ENCODE data around the gene COL5A1. TPM values are rescaled to one million over a fixed set of nuclear protein-coding genes. Genes with fewer than 3 reads are reported as not detected.

COL5A1 gene
- total RNA-seq, 8 experiments from 2014 or later, result 1.9 to 141 (median 3.6) TPM

DNA sequence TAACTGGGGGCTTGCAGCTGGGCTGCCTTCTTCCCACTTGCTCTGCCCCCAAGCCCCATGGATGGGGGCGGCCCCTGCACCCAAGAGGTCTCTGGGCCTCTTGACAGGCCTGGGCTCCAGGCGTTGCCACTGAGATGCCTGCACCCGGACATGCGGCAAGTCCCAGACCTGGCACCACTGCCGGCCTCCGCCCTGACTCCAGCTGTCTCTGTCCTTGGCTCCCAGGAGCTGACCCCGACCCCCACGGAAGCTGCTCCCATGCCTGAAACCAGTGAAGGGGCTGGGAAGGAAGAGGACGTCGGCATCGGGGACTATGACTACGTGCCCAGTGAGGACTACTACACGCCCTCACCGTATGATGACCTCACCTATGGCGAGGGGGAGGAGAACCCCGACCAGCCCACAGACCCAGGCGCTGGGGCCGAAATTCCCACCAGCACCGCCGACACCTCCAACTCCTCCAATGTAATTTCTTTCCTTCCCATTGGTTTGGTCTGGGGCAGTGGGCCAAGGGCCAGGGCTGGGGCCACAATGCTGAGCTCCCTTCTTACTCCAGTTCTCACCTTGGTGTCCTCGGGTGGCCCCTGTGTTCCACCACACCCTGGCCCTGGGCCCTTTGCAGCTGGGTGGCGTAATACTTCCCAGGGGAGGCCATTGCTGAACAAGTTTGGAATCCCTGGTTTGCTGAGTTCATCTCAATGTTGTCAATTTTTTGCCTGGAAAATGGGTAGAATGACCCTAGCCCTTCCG, 88.6 kb downstream of the COL5A1 start:
- in situ Hi-C loops (cut with MboI; ENCODE audit: low pct_unique_long_range_greater_than_20kb in 2 of 9, low sequenced_read_pairs in 9 of 9, unreplicated experiment in 9 of 9), result loop anchor here in 2 of 9 experiments (25.0 kb wide), 1 partner anchor 268 kb away; no protein-coding TSS in a partner anchor
- WGBS, 10 experiments, result 19 to 87% (median 59%) methylated on average over 3 to 8 of the region's 23 CpGs; no CpG with 5 or more reads in 6 of the 10 experiments

DNA sequence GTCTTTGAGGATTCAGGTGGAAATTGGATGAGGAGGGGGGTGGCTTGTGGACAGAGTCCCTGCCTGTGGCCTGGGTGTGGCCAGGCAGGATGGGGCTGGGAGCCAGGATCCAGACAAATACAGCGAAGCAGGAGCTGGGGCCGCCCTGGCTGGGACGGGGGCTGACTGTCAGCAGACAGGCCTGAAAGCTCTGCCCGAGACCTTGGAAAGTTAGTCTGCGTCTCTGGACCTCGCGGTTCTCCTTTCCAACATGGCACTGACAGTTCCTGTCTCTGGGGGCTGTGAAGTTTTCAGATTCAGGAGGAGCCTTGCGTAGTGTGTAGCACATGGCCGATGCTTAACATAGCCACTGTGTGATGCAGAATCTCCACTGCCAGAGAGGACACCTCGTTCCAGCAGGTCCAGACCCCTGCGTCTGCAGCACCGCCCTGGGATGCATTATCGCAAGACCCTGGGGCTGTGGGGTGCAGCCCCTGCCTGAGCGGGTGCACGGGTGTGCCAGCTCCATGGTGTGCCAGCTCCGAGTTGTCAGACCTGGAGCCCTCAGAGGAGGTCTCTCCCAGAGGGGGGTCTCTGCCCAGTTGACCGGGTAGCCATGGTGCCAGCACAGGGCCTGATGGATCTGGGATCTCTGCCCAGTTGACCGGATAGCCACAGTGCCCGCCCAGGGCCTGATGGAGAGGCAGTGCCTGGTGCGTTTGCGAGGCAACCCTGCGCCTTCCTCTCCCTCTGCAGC, 89.3 kb downstream of the COL5A1 start:
- Histone ChIP-seq H3K4me1 (replicated peaks in 1 of 2) (peaks cover 7 to 13% of the 10 kb centered on the region in 2 donors), H3K4me3 (no peak overlapping the region), H3K27ac (no peak overlapping the region)
- WGBS, 10 experiments, result 100% methylated on average over 2 of the region's 22 CpGs; no CpG with 5 or more reads in 9 of the 10 experiments
- in situ Hi-C loops (cut with MboI; ENCODE audit: low pct_unique_long_range_greater_than_20kb in 2 of 9, low sequenced_read_pairs in 9 of 9, unreplicated experiment in 9 of 9), result loop anchor here in 2 of 9 experiments (25.0 kb wide), 1 partner anchor 269 kb away; no protein-coding TSS in a partner anchor
- no peak for ATAC-seq (replicated peaks in 6 of 8)

More for the DNA sequence above, 88.6 kb downstream of the COL5A1 start:
- Histone ChIP-seq H3K27ac (no peak overlapping the region), H3K4me1 (replicated peaks in 1 of 2) (peaks cover 0 to 7% of the 10 kb centered on the region in 2 donors), H3K4me3 (no peak overlapping the region)
- peak in 1 of 8 experiments; percentile 16 for ATAC-seq (replicated peaks in 6 of 8)

DNA sequence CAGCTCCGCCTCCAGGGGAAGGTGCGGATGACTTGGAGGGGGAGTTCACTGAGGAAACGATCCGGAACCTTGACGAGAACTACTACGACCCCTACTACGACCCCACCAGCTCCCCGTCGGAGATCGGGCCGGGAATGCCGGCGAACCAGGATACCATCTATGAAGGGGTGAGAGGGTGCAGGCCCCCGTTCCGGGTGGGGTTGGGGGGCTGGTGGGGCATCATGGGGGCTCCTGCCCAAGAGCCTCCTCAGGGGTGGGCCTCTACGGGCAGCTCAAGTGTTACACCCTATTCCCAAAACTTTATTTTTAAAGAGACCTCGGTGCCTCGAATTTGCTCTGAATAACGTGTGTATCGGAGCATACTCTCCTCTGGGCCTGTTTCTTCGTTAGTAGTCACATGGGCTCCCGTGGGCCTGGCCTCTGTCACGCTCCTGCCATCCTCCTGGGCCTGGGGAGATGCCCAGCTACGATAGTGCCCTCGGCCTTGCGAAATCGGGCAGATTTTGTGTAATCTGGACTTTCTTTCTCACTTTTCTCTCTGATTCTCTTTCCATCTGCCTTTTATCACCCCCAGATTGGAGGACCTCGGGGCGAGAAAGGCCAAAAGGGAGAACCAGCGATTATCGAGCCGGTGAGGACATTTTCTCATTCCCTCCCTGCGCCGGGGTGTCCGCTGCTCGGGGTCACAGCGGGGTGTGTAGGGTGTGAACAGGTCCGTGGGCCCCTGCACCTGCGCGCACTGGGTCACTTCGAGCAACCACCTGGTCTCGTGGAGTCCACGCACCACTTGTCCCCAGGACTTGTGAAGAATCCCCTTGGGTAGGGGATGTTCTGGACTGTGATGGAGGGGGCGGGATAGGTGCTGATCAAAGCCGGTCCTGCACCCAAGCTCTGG, 90.1 kb downstream of the COL5A1 start:
- in situ Hi-C loops (cut with MboI; ENCODE audit: low pct_unique_long_range_greater_than_20kb in 2 of 9, low sequenced_read_pairs in 9 of 9, unreplicated experiment in 9 of 9), result loop anchor here in 2 of 9 experiments (25.0 kb wide), 1 partner anchor 269 kb away; no protein-coding TSS in a partner anchor
- ATAC-seq (replicated peaks in 6 of 8), result no peak
- peaks cover 8 to 13% of the 10 kb centered on the region in 2 donors for H3K4me1 ChIP-seq (replicated peaks in 1 of 2)

DNA sequence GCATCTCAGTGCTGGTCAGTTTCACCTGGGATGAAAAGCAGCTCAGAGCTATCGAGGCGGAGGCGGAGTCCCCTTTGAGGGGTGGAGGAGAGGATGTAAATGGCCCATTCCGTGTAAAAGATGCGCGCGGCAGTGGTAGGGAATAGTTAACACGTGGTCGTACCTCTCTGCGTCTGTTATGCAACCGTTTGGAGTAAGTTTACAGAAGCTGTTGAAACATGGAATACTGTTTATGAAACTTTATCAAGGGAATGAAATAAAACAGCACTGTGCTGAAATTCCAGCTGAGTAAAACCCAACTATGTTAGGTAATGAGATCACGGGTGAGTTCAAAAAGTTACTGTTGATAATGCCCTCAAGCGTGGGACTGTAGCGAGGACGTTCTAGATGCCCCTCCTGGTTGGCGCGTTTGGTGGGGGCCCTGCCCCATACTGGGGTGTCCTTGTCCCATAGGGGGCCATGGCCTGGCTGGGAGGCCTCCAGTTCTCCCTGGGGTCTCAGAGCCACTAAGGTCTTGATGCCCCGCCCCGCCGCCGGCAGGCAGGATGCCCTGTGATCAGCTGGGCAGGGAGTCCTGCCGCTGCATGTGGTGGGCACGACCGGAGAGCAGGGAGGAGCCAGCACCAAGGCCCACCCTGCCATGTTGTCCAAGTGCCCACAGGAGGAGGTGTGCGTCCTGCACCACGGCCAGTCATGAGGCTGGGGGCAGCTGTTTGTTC, 90.9 kb downstream of the COL5A1 start:
- H3K27ac ChIP-seq, result no peak overlapping the region
- 60 to 97% (median 85%) methylated on average over 3 to 16 of the region's 26 CpGs for WGBS, 10 experiments
- peaks cover 8 to 13% of the 10 kb centered on the region in 2 donors for H3K4me1 ChIP-seq (replicated peaks in 1 of 2)
- ATAC-seq (replicated peaks in 6 of 8), result no peak
- in situ Hi-C loops (cut with MboI; ENCODE audit: low pct_unique_long_range_greater_than_20kb in 2 of 9, low sequenced_read_pairs in 9 of 9, unreplicated experiment in 9 of 9), result loop anchor here in 2 of 9 experiments (25.0 kb wide), 1 partner anchor 270 kb away; no protein-coding TSS in a partner anchor
- H3K4me3 ChIP-seq, result no peak overlapping the region

More for the DNA sequence above, 90.1 kb downstream of the COL5A1 start:
- 92 to 100% (median 96%) methylated on average over 4 to 13 of the region's 45 CpGs; no CpG with 5 or more reads in 3 of the 10 experiments for WGBS, 10 experiments
- Histone ChIP-seq H3K27ac (no peak overlapping the region), H3K4me3 (no peak overlapping the region)

DNA sequence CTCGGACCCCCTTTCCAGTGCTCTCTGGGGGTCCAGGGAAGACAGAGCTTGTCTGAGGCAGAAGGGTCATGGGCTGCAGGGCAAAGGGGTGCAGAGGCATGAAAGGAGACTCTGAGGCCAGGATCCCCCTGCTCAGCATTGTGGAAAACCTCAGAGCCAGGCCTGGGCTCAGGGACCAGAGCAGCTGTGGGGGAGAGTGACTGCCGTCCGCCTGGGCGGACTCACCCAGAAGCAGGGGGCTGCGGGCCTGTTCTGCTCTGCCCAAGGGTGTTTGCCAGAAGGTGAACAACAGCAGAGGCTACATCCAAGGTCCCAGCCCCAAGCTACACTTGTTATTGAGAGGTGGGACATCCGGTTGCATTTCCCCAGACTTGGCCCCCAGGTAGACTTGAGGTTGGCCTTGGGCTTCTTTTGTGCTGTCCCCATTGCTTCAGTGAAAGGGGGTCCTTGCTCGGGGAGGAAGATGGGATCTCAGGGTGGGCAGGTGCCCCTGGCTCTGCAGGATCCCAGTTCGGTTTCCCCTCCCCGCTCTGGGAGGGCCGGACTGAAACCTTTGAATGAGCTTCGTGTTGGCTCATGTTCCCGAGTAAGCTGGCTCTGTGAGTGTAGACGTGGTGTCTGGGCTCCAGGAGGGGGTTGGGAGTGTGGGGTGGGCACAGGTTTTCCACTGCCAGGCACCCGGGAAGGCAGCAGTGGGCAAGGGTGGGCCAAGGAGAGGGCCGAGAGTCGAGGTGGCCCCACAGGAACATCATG, 92.1 kb downstream of the COL5A1 start:
- in situ Hi-C loops (cut with MboI; ENCODE audit: low pct_unique_long_range_greater_than_20kb in 2 of 9, low sequenced_read_pairs in 9 of 9, unreplicated experiment in 9 of 9), result loop anchor here in 2 of 9 experiments (25.0 kb wide), 1 partner anchor 271 kb away; no protein-coding TSS in a partner anchor

DNA sequence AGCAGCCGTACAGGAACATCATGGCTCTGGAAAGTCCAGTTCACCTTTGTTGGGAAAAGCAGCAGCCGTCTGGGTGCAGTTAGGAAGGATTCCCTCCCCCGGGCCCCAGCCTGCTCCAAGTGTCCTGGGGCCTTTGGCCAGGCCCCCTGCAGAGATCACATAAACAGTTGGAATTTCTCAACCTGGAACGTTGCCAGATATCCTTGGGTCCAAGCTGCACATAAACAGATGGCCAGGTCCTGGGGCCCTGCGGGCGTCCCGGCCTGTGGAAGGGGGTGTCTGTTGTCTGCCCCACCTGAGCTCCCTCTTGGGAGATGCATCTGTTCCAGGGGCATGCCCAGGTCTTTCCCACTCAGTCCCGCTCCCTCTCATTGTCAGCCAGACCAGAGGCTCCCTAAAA, 92.7 kb downstream of the COL5A1 start:
- no peak overlapping the region for H3K4me3 ChIP-seq
- WGBS, 10 experiments, result 80 to 100% (median 80%) methylated on average over 1 to 2 of the region's 8 CpGs; no CpG with 5 or more reads in 6 of the 10 experiments
- in situ Hi-C loops (cut with MboI; ENCODE audit: low pct_unique_long_range_greater_than_20kb in 2 of 9, low sequenced_read_pairs in 9 of 9, unreplicated experiment in 9 of 9), result loop anchor here in 2 of 9 experiments (25.0 kb wide), 1 partner anchor 272 kb away; no protein-coding TSS in a partner anchor
- peak in 1 of 8 experiments; percentile 29 for ATAC-seq (replicated peaks in 6 of 8)
- peaks cover 12 to 18% of the 10 kb centered on the region in 2 donors for H3K4me1 ChIP-seq (replicated peaks in 1 of 2)
- no peak overlapping the region for H3K27ac ChIP-seq

More for the DNA sequence above, 92.1 kb downstream of the COL5A1 start:
- ATAC-seq (replicated peaks in 6 of 8), result no peak
- WGBS, 10 experiments, result 100% methylated on average over 2 to 3 of the region's 16 CpGs; no CpG with 5 or more reads in 8 of the 10 experiments
- Histone ChIP-seq H3K4me3 (no peak overlapping the region), H3K27ac (no peak overlapping the region), H3K4me1 (replicated peaks in 1 of 2) (peaks cover 8 to 13% of the 10 kb centered on the region in 2 donors)

DNA sequence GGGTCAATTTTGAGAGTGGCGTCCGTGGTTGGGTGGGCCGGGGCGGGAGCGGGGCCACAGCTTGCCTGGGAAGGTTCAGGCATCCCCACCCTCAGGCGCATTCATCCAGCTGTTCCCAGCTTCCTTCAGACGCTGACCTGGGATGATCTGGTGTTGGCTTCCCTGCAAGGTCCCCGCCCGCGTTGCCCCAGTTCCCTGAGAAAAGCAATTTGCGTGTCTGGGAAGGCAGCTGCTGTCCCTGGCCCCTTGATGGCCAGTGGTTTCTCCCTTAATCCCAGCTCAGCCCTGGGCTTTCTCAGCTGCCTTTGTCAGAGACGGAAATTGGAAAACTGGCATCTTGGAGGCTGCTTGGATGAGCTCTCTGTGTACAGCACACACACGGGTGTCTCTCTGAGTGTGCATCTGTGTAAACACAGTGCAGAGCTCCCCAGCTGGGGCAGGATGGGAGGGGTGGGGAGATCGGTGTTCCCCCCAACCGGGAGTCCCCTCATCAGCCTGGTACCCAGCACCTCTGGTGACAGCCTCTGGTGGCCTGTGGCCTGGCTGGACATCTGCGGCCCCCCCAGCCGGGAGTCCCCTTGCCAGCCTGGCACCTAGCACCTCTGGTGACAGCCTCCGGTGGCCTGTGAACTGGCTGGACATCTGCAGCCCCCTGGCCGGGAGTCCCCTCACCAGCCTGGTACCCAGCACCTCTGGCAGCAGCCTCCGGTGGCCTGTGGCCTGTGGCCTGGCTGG, 94.0 kb downstream of the COL5A1 start:
- 40 to 80% methylated on average over 1 to 2 of the region's 20 CpGs; no CpG with 5 or more reads in 8 of the 10 experiments for WGBS, 10 experiments
- Histone ChIP-seq H3K4me3 (no peak overlapping the region), H3K27ac (peak overlapping the region; percentile 17 to 63), H3K4me1 (replicated peaks in 1 of 2) (peaks cover 13 to 20% of the 10 kb centered on the region in 2 donors)
- in situ Hi-C loops (cut with MboI; ENCODE audit: low pct_unique_long_range_greater_than_20kb in 2 of 9, low sequenced_read_pairs in 9 of 9, unreplicated experiment in 9 of 9), result loop anchor here in 2 of 9 experiments (25.0 kb wide), 1 partner anchor 273 kb away; no protein-coding TSS in a partner anchor
- peak in 7 of 8 experiments; percentile 13 to 71 (median 49) for ATAC-seq (replicated peaks in 6 of 8)

DNA sequence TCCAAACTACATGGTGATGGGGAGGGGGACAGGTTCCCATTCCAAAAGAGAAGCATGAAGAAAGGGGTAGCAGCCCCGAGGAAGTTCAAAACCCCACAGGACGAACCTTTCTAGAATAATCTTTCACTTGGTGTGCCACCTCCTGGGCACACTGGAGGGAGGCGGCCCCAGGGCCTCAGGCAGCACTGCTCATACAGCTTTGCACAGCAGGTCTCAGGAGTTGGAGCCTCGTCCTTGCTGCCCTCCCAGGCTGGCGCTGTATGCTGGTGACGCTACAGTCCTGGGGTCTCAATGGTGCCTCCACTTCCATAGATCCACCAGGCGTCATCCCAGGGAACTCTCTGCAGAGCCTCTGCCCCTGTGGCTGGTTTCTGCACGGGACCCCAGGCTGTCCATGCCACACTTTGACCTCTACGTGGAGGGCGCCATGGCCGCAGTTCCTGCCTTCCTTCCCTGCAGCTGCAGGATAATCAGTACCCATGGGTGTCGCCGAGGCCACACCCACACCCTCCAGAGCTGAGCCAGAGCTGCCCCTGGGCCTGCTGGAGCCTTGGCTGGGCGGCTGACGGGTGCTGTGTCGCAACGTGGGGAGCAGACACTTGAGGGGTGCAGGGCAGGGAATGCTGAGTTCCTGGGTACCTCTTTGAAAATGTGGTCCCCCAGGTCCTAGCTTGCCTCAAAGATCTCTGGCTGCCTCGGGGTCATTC, 95.3 kb downstream of the COL5A1 start:
- in situ Hi-C loops (cut with MboI; ENCODE audit: low pct_unique_long_range_greater_than_20kb in 2 of 9, low sequenced_read_pairs in 9 of 9, unreplicated experiment in 9 of 9), result loop anchor here in 2 of 9 experiments (25.0 kb wide), 1 partner anchor 275 kb away; no protein-coding TSS in a partner anchor
- Histone ChIP-seq H3K4me1 (replicated peaks in 1 of 2) (peaks cover 22 to 31% of the 10 kb centered on the region in 2 donors), H3K4me3 (no peak overlapping the region), H3K27ac (no peak overlapping the region)
- WGBS, 10 experiments, result 60 to 100% (median 80%) methylated on average over 1 to 4 of the region's 18 CpGs; no CpG with 5 or more reads in 5 of the 10 experiments
- ATAC-seq (replicated peaks in 6 of 8), result peak in 1 of 8 experiments; percentile 10

DNA sequence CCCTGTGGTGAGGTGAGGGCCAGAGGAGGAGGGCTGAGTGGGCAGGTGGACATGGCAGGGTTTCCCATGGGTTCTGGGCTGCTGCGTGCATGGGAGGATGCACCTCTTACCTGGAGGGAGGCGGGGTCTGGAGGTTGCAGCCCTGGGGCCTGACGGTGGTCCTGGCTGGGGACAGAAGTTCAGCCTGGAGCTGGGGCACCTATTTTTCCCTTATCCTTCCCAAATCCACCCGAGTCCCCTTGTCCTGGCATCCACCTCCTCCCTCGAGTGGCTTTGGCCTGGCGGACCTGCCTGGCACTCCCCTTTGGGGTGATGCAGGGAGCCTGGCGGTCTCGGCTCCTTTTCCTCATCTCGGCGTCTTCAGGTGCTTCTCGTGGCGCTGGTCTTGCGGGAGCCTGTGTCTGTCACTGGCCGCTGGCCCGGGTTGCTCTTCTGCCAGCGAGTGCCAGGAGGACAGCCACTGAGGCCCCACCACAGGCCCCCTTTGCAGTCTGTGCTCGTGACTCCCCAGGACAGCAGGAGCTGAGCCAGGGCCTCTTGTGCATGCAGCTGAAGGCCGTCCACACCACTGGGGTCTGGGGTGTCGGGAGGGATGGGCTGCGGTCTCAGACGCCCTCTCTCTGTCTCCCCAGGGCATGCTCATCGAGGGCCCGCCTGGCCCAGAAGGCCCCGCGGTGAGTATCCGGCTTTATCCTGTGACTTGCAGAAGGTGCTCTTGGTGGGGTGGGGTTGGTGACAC, 96.4 kb downstream of the COL5A1 start:
- in situ Hi-C loops (cut with MboI; ENCODE audit: low pct_unique_long_range_greater_than_20kb in 2 of 9, low sequenced_read_pairs in 9 of 9, unreplicated experiment in 9 of 9), result loop anchor here in 2 of 9 experiments (25.0 kb wide), 1 partner anchor 276 kb away; no protein-coding TSS in a partner anchor
- H3K4me3 ChIP-seq, result no peak overlapping the region
- WGBS, 10 experiments, result 87 to 100% (median 100%) methylated on average over 1 to 3 of the region's 26 CpGs; no CpG with 5 or more reads in 7 of the 10 experiments
- no peak for ATAC-seq (replicated peaks in 6 of 8)
- H3K4me1 ChIP-seq (replicated peaks in 1 of 2), result peaks cover 22 to 31% of the 10 kb centered on the region in 2 donors
- no peak overlapping the region for H3K27ac ChIP-seq

Measured in motor neuron (in vitro differentiated cells).